SHP77 (cell line): ENCODE measurements around the gene IFITM5.
A peak's percentile ranks its signal among the peaks of the same experiment; 100 is the strongest.

ENCODE experiments used
- DNase-seq, 2 experiments: peaks; one replicate each; lab custom pipeline; 2025; lab: John Stamatoyannopoulos, UW

Gene IFITM5

GRCh38 chr11:266676-267439, 32.5 kb downstream of the IFITM5 start:
- no peak for DNase-seq

DNA sequence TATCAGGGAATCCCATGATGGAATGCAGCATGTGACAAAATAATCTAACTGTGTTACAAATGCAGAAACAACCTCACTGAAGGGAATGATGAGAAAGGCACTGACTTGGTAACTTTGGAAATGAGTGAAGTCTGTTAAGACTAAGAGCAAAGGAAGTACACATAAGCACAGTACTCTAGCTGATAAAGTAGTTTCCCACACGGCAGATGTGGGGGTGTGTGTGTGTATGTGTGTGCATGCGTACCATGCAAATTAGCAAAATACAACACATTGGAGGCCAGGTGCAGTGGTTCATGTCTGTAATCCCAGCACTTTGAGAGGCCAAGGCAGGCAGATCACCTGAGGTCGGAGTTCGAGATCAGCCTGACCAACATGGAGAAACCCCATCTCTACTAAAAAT, 37.7 kb downstream of the IFITM5 start:
- DNase-seq = no peak

GRCh38 chr11:259413-259812, 39.9 kb downstream of the IFITM5 start:
- DNase-seq = no peak

GRCh38 chr11:257766-258493, 41.4 kb downstream of the IFITM5 start:
- no peak for DNase-seq

DNA sequence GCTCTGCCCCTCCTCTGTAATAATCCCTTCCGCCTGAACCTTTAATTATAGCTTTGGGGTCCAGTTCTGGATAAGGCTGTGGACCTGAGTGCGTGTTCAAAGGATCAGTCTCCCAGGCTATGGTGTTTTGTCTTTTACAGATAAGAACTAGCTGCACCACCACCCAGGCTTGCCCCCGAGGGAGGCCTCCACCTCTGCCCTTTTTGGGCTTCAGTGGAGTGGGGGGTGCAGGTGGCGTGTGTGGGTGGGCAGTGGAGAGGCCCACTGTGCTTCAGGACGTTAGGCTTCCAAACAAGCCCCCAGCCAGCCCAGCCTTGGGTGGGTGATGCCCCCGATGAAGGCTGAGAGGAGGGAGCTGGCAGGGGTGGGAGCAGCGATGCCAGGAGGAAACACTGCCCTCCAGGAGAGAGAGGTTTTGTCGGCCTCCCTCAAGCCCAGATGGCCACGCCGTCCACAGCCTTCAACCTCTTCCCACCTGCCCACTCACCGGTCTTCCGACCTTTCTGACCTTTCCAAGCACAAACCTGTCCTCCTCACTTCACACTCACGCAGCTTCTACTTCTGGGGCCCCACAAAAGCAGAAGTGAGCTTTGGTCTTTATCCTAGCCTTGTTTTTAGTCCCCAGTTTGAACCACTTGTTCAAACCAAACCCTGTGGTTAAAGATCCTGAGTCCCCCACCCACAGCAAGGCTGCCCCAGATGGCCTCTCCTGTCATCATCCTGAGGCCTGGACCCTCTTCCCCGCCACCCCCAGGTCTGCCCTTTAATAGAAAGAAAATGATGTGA, 42.2 kb downstream of the IFITM5 start:
- DNase-seq = no peak

- no peak for DNase-seq
Observed at GRCh38 chr11:255816-256215, 43.5 kb downstream of the IFITM5 start.

GRCh38 chr11:255176-255575, 44.1 kb downstream of the IFITM5 start:
- no peak for DNase-seq

DNA sequence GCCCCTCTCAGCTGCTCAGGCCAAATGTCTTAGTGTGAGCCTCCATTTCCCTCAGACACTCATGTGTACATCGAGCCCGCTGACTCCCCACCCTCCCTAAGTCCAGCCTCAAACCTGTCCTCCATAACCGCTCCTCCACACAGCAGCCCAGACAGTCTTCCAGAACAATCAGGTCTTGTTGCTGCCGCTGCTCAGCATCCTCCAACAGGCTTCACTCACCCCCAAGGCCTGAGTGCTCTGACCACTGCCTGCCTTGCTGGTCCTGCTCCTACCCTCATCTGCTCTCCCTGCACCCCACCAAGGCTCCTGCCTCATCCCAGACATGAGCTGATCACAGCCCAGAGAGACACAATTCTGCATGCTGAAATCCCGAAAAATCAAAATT, 45.4 kb downstream of the IFITM5 start:
- DNase-seq = no peak

- DNase-seq = no peak
Observed at GRCh38 chr11:253160-253885, 46.0 kb downstream of the IFITM5 start.

DNA sequence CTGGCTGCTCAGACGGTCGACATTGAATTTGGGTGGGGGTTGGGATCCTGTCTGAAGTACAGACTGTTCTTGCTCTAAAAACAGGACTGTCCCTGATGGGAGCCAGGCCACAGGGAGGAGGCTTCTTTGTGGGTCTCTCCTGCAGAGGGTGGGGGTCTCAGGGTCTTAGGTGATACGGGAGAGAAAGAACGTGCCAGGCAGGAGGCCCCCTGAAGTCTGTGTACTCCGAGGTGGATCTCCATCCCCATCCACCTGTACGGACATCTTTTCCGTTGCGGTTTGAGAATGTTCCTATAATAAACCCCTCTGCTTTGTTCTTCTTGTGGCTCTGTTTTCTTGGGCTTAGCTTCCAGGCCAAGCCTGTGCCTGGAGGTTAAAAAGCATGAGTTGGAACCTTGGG, 46.7 kb downstream of the IFITM5 start:
- no peak for DNase-seq

GRCh38 chr11:251550-251949, 47.8 kb downstream of the IFITM5 start:
- no peak for DNase-seq

- DNase-seq = peak in 1 of 2 experiments; percentile 9
Observed at GRCh38 chr11:250740-251299, 48.5 kb downstream of the IFITM5 start.

DNA sequence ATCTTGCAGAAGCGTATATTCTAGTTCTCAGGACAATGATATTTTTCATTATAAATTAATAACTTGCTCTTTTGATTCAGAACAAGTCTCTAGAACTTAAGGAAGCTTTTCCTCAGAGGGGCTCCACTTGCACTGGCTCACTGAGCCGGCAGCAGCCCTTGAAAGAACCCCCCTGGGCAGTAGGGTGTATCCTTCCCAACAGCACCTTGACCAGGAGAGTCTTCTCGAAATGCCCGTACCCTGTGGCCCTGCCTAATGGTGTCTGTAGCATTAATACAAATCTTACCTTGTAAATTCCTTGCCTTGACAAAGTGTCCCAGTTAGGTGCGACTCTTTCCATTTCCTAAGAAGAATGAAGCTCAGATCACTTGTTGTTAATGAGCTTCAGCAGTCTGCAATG, 49.1 kb downstream of the IFITM5 start:
- no peak for DNase-seq

GRCh38 chr11:249062-249461, 50.3 kb downstream of the IFITM5 start:
- DNase-seq = no peak
